Measurements from ENCODE around the gene ZNF836.

ZNF836 gene

GRCh38 chr19:52172347-52172746, 926 bp upstream of the ZNF836 start:
- peaks cover 8% of the 10 kb centered on the region for H3K9me3 Mint-ChIP-seq
- no peak for TF ChIP-seq CTCF (IDR thresholded peaks at IDR 0.05; ENCODE audit: unreplicated experiment in 3 of 3)
- H3K4me1 Mint-ChIP-seq, result peaks cover 17% of the 10 kb centered on the region
- H3K36me3 Mint-ChIP-seq (ENCODE audit: low read depth), result peaks cover 38% of the 10 kb centered on the region
- H3K27me3 Mint-ChIP-seq (ENCODE audit: low read depth), result no peaks in the 10 kb centered on the region
- H3K4me3 Mint-ChIP-seq, result peak overlapping the region; percentile 94 to 97 (median 96)
- peak overlapping the region; percentile 94 to 99 (median 98) for H3K27ac Mint-ChIP-seq

GRCh38 chr19:52170863-52171320, 529 bp downstream of the ZNF836 start:
- Mint-ChIP-seq H3K36me3 (ENCODE audit: low read depth) (peaks cover 45% of the 10 kb centered on the region), H3K4me3 (peak overlapping the region; percentile 94 to 97 (median 96)), H3K27ac (peak overlapping the region; percentile 94 to 99 (median 98)), H3K9me3 (peaks cover 8% of the 10 kb centered on the region), H3K4me1 (peaks cover 17% of the 10 kb centered on the region), H3K27me3 (ENCODE audit: low read depth) (no peaks in the 10 kb centered on the region)
- no peak for TF ChIP-seq CTCF (IDR thresholded peaks at IDR 0.05; ENCODE audit: unreplicated experiment in 3 of 3)

GRCh38 chr19:52170304-52170703, 1.1 kb downstream of the ZNF836 start:
- Mint-ChIP-seq H3K4me3 (peak overlapping the region; percentile 94 to 97 (median 96)), H3K36me3 (ENCODE audit: low read depth) (peaks cover 50% of the 10 kb centered on the region), H3K27me3 (ENCODE audit: low read depth) (no peaks in the 10 kb centered on the region), H3K27ac (peak overlapping the region; percentile 94 to 99 (median 98)), H3K9me3 (peaks cover 11% of the 10 kb centered on the region), H3K4me1 (peaks cover 17% of the 10 kb centered on the region)
- TF ChIP-seq CTCF (IDR thresholded peaks at IDR 0.05; ENCODE audit: unreplicated experiment in 3 of 3), result no peak

- Mint-ChIP-seq H3K9me3 (peaks cover 83% of the 10 kb centered on the region), H3K27ac (no peak overlapping the region), H3K4me3 (no peak overlapping the region), H3K36me3 (ENCODE audit: low read depth) (peaks cover 95% of the 10 kb centered on the region), H3K4me1 (no peaks in the 10 kb centered on the region), H3K27me3 (ENCODE audit: low read depth) (no peaks in the 10 kb centered on the region)
- no peak for TF ChIP-seq CTCF (IDR thresholded peaks at IDR 0.05; ENCODE audit: unreplicated experiment in 3 of 3)
Measured at GRCh38 chr19:52155596-52156359, 15.6 kb downstream of the ZNF836 start.

GRCh38 chr19:52148256-52148655, 23.2 kb downstream of the ZNF836 start:
- Mint-ChIP-seq H3K4me3 (no peak overlapping the region), H3K36me3 (ENCODE audit: low read depth) (peaks cover 57% of the 10 kb centered on the region), H3K27ac (no peak overlapping the region), H3K27me3 (ENCODE audit: low read depth) (no peaks in the 10 kb centered on the region), H3K4me1 (no peaks in the 10 kb centered on the region), H3K9me3 (peaks cover 50% of the 10 kb centered on the region)
- TF ChIP-seq CTCF (IDR thresholded peaks at IDR 0.05; ENCODE audit: unreplicated experiment in 3 of 3), result no peak

Data from nephron (organoid).